T-cell (primary cell): ENCODE results near the gene FAM98B. TPM values are rescaled to one million over a fixed set of nuclear protein-coding genes. Genes with fewer than 3 reads are reported as not detected.

Experiments
- ATAC-seq, 4 experiments: fragments of 200-7000 bp in 3 of 4; fragments of 150-1000 bp in 1 of 4; cut with Tn5 transposase; replicated peaks in 1 of 4; 1 replicate in 3 of 4; 2 replicates in 1 of 4; pipeline ENCODE4 v1.10.0; 2021; ENCODE audit warnings: moderate library complexity in 3 of 4, mild to moderate bottlenecking in 2 of 4, moderate number of reproducible peaks in 1 of 4
- CTCF ChIA-PET, 2 donors: fragments of 300-600 bp; sonication (Branson Sonifier 250); formaldehyde crosslinking; loops; one replicate each; lab custom pipeline; 2022; ENCODE audit warnings: antibody characterized with exemption in 2 of 2; lab: Charles Lee
- POLR2A ChIA-PET, 2 donors: fragments of 300-600 bp; sonication (Branson Sonifier 250); formaldehyde crosslinking; loops; one replicate each; lab custom pipeline; 2022; ENCODE audit warnings: antibody characterized with exemption in 2 of 2; lab: Charles Lee
- DNase-seq, 35 experiments: peaks; one replicate each; pipeline versions ENCODE4 v3.0.0 to v3.0.0-alpha.2; 2013 to 2023
- H3K27ac ChIP-seq: one replicate; pipeline ENCODE4 v1.5.1; 2013; ENCODE audit warnings: low read length
- H3K27me3 ChIP-seq, 2 experiments: replicated peaks in 1 of 2; 1 replicate in 1 of 2; 2 replicates in 1 of 2; pipeline versions ENCODE4 v1.6.1 to v1.7.0; 2013; ENCODE audit warnings: low read length in 1 of 2, mixed read lengths in 1 of 2; ENCODE audit not compliant: control insufficient read depth in 2 of 2, insufficient read depth in 2 of 2; ENCODE audit errors: extremely low read depth in 1 of 2
- H3K36me3 ChIP-seq, 2 donors: 1 replicate in 1 of 2; 2 replicates in 1 of 2; pipeline versions ENCODE4 v1.6.1 to v1.7.0; 2013; ENCODE audit warnings: low read length in 1 of 2; ENCODE audit not compliant: control insufficient read depth in 2 of 2, insufficient read depth in 1 of 2; ENCODE audit errors: extremely low read depth in 1 of 2
- H3K4me1 ChIP-seq, 2 experiments: 1 replicate in 1 of 2; 2 replicates in 1 of 2; pipeline versions ENCODE4 v1.6.1 to v1.7.0; 2013; ENCODE audit warnings: low read length in 2 of 2, mixed read lengths in 1 of 2; ENCODE audit not compliant: insufficient read depth in 2 of 2, control insufficient read depth in 1 of 2; ENCODE audit errors: extremely low read depth in 1 of 2
- H3K4me3 ChIP-seq, 2 donors: 1 replicate in 1 of 2; 2 replicates in 1 of 2; pipeline versions ENCODE4 v1.5.1 to v1.7.0; 2013; ENCODE audit warnings: mild to moderate bottlenecking in 2 of 2, low read length in 1 of 2, moderate library complexity in 1 of 2; ENCODE audit not compliant: control insufficient read depth in 1 of 2; ENCODE audit errors: extremely low read depth in 1 of 2
- H3K9me3 ChIP-seq: 2 replicates; pipeline ENCODE4 v1.7.0; 2013
- H3K27ac Mint-ChIP-seq, 2 donors: one replicate each; pipeline ENCODE4 v1.8.0; 2020 to 2021; ENCODE audit warnings: mild to moderate bottlenecking in 2 of 2, mixed read lengths in 2 of 2
- H3K27me3 Mint-ChIP-seq, 2 donors: one replicate each; pipeline ENCODE4 v1.8.0; 2021 to 2022; ENCODE audit warnings: mixed read lengths in 2 of 2
- H3K36me3 Mint-ChIP-seq: one replicate; pipeline ENCODE4 v1.8.0; 2021; ENCODE audit warnings: mixed read lengths
- H3K4me1 Mint-ChIP-seq, 3 donors: one replicate each; pipeline ENCODE4 v1.8.0; 2020 to 2022; ENCODE audit warnings: mixed read lengths in 3 of 3, mild to moderate bottlenecking in 1 of 3
- H3K4me3 Mint-ChIP-seq, 3 donors: one replicate each; pipeline ENCODE4 v1.8.0; 2020 to 2022; ENCODE audit warnings: mild to moderate bottlenecking in 3 of 3, mixed read lengths in 3 of 3, moderate library complexity in 3 of 3
- H3K9me3 Mint-ChIP-seq, 3 donors: one replicate each; pipeline ENCODE4 v1.8.0; 2020 to 2022; ENCODE audit warnings: mixed read lengths in 3 of 3
- WGBS: methylation state at CpG from one replicate; pipeline ENCODE4 v1.1.5; 2013; ENCODE audit warnings: missing lambda C conversion rate; ENCODE audit not compliant: insufficient coverage; 5-methylcytosine and 5-hydroxymethylcytosine counted together
- total RNA-seq, 35 experiments: library from RNA in 6 of 35; stranded (reverse) in 6 of 35; fragments of 120-200 nt in 1 of 35; gene quantifications; one replicate each; pipeline versions ENCODE4 v1.2.1 to v1.2.4 and lab custom pipeline; 2013 to 2026

Gene FAM98B
- total RNA-seq, 5 donors from 2014 or later (not counting 1 experiment from before 2014, with no cell fraction given) = 15.1 to 24.4 (median 20.6) TPM

DNA sequence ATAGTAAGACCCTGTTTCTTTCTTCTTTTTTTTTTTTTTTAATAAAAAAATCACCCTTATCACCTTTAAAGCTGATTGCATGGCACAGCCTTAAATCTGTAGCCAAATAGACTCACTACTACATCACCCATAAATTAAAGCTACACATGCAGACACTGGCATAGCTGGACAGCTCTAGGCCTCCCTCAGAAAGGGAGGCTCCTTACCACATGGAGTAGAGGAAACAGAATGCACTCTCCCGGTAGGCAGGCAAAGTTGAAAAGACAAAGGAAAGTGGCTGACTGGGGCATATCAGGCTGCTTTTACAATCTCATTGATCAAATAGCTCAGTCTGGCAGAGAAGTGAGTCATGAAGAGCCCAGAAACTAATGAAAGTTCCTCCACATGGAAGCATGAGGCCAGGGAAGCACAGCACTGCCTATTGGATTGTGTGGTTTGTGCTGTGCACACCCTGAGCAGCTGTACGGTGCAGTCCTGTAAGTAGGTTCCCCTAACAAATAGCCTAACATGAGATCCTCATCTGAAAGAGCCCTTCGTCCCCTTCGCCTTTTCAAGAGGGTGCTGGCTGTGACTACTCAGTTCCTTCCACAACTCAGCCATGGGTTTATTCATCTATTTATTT, 32.7 kb upstream of the FAM98B start:
- DNase-seq = no peak
- Histone ChIP-seq H3K27me3 (peaks cover 0 to 16% of the 10 kb centered on the region in 2 experiments), H3K4me1 (no peaks in the 10 kb centered on the region), H3K27ac (no peak overlapping the region), H3K4me3 (no peak overlapping the region), H3K36me3 (no peaks in the 10 kb centered on the region), H3K9me3 (no peaks in the 10 kb centered on the region)
- no peak for ATAC-seq
- H3K4me1 Mint-ChIP-seq = no peaks in the 10 kb centered on the region
- H3K27ac Mint-ChIP-seq = no peak overlapping the region
- no peak overlapping the region for H3K4me3 Mint-ChIP-seq
- no peaks in the 10 kb centered on the region for H3K36me3 Mint-ChIP-seq
- H3K9me3 Mint-ChIP-seq = no peaks in the 10 kb centered on the region
- peaks cover 33 to 51% of the 10 kb centered on the region in 2 donors for H3K27me3 Mint-ChIP-seq
- POLR2A ChIA-PET = no interaction called here
- CTCF ChIA-PET = no interaction called here
- no CpG with 5 or more reads among the region's 4 CpGs for WGBS

GRCh38 chr15:38424101-38424552, 29.8 kb upstream of the FAM98B start:
- H3K4me3 ChIP-seq = no peak overlapping the region
- H3K4me3 Mint-ChIP-seq = no peak overlapping the region
- H3K36me3 Mint-ChIP-seq = no peaks in the 10 kb centered on the region
- ATAC-seq = no peak
- H3K27me3 Mint-ChIP-seq = peaks cover 14 to 28% of the 10 kb centered on the region in 2 donors
- no peak for DNase-seq
- H3K27me3 ChIP-seq = peaks cover 0 to 11% of the 10 kb centered on the region in 2 experiments
- H3K9me3 Mint-ChIP-seq = no peaks in the 10 kb centered on the region
- H3K27ac ChIP-seq = no peak overlapping the region
- no peaks in the 10 kb centered on the region for H3K9me3 ChIP-seq
- H3K4me1 Mint-ChIP-seq = no peaks in the 10 kb centered on the region
- no CpG with 5 or more reads among the region's 4 CpGs for WGBS
- H3K27ac Mint-ChIP-seq = no peak overlapping the region
- no peaks in the 10 kb centered on the region for H3K4me1 ChIP-seq
- CTCF ChIA-PET = no interaction called here
- no peaks in the 10 kb centered on the region for H3K36me3 ChIP-seq
- POLR2A ChIA-PET = interaction anchor here in 1 of 2 donors (0.6 kb wide), 1 partner anchor 235 kb away, joined by 9 read pairs; no protein-coding TSS in a partner anchor

DNA sequence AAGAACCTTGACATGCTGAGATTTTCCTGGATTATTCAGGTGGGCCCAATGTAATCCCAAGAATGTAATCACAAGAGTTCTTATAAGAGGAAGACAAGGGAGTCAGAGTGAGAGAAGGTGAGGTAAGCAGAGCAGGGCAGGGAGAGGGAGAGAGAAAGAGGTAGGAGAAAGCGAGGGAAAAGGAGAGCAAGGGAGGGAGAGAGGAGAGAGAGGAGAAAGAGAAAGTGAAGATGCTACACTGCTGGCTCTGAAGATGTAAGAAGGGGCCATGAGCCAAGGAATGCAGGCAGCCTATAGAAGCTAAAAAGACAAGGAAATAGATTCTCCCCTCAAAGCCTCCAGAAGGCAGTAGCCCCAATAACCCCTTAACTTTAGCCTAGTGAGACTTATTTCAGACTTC, 28.7 kb upstream of the FAM98B start:
- no peaks in the 10 kb centered on the region for H3K4me1 ChIP-seq
- POLR2A ChIA-PET = no interaction called here
- no CpG with 5 or more reads among the region's 1 CpG for WGBS
- H3K36me3 ChIP-seq = no peaks in the 10 kb centered on the region
- H3K4me3 Mint-ChIP-seq = no peak overlapping the region
- no peak overlapping the region for H3K27ac ChIP-seq
- no peaks in the 10 kb centered on the region for H3K36me3 Mint-ChIP-seq
- no peaks in the 10 kb centered on the region for H3K9me3 Mint-ChIP-seq
- H3K27me3 ChIP-seq = peaks cover 0 to 8% of the 10 kb centered on the region in 2 experiments
- no peak overlapping the region for H3K27ac Mint-ChIP-seq
- no peaks in the 10 kb centered on the region for H3K4me1 Mint-ChIP-seq
- H3K27me3 Mint-ChIP-seq = peaks cover 14 to 28% of the 10 kb centered on the region in 2 donors
- no peak for DNase-seq
- H3K4me3 ChIP-seq = no peak overlapping the region
- CTCF ChIA-PET = no interaction called here
- H3K9me3 ChIP-seq = no peaks in the 10 kb centered on the region
- ATAC-seq = no peak

DNA sequence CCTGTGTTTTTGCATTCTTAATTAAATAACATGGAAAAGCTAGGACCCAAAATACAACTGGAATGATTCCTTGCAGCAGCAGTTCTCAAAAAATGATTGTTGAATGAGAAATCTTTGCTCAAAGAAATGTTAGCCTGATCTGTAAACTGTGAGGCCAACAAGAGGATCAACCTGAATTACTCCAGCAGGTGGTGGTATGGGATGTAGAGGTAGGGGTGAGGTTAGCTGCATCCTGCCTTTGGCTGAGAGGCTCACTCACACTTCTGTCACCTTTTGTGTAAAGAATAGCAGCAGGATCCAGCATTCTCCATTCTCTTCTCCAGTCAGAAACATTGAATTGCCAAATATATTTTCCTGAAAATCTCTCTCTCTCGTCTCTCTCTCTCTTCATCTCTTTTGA, 26.5 kb upstream of the FAM98B start:
- H3K27me3 Mint-ChIP-seq = peaks cover 8 to 14% of the 10 kb centered on the region in 2 donors
- no peaks in the 10 kb centered on the region for H3K36me3 Mint-ChIP-seq
- no peak overlapping the region for H3K4me3 Mint-ChIP-seq
- CTCF ChIA-PET = no interaction called here
- POLR2A ChIA-PET = no interaction called here
- no peak overlapping the region for H3K4me3 ChIP-seq
- DNase-seq (no peak), ATAC-seq (no peak)
- no peaks in the 10 kb centered on the region for H3K4me1 Mint-ChIP-seq
- 69% methylated on average over 1 of the region's 1 CpG for WGBS
- no peak overlapping the region for H3K27ac Mint-ChIP-seq
- no peaks in the 10 kb centered on the region for H3K9me3 ChIP-seq
- H3K27me3 ChIP-seq = peaks cover 0 to 4% of the 10 kb centered on the region in 2 experiments
- H3K27ac ChIP-seq = no peak overlapping the region
- no peaks in the 10 kb centered on the region for H3K4me1 ChIP-seq
- H3K9me3 Mint-ChIP-seq = no peaks in the 10 kb centered on the region
- H3K36me3 ChIP-seq = no peaks in the 10 kb centered on the region

DNA sequence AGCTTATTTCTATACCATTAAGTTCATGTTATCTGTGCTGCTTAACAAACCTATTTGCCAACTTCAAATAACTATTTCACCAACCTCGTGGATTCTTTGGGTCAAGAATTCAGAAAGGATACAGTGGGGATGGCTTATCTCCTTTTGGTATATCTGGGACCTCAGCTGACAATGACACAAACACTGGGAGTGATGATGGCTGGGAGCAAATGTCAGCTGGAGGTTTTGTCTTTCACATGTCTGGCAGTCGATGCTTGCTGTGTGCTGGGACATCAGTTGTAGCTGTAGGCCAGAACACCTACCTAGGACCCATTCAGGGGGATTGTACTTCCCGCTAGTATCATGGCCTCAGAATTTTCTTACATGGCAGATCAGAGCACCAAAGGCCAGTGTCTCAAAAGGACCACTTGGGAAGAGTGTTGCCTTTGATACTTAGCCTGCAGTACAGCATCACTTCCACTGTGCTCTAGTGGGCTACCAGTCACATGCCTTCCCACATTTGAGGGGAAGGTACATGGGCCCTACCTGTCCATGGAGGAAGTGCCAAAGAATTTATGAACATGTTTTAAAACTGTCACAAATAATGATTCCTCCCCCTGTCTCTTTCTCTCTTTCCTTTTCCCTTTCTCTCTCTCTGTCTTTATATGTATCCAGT, 23.7 kb upstream of the FAM98B start:
- no peaks in the 10 kb centered on the region for H3K27me3 ChIP-seq
- H3K4me3 ChIP-seq = no peak overlapping the region
- ATAC-seq = no peak
- no peaks in the 10 kb centered on the region for H3K9me3 ChIP-seq
- Mint-ChIP-seq H3K27ac (no peak overlapping the region), H3K9me3 (no peaks in the 10 kb centered on the region), H3K4me3 (no peak overlapping the region), H3K4me1 (no peaks in the 10 kb centered on the region), H3K36me3 (no peaks in the 10 kb centered on the region), H3K27me3 (peaks cover 10 to 14% of the 10 kb centered on the region in 2 donors)
- ChIA-PET POLR2A (no interaction called here), CTCF (no interaction called here)
- DNase-seq = no peak
- H3K4me1 ChIP-seq = no peaks in the 10 kb centered on the region
- 95% methylated on average over 2 of the region's 3 CpGs for WGBS
- H3K27ac ChIP-seq = no peak overlapping the region
- no peaks in the 10 kb centered on the region for H3K36me3 ChIP-seq

GRCh38 chr15:38436993-38437392, 16.9 kb upstream of the FAM98B start:
- ATAC-seq = no peak
- POLR2A ChIA-PET = no interaction called here
- H3K4me3 Mint-ChIP-seq = no peak overlapping the region

More at GRCh38 chr15:38436993-38437392, 16.9 kb upstream of the FAM98B start:
- Histone ChIP-seq H3K36me3 (no peaks in the 10 kb centered on the region), H3K9me3 (peaks cover 3% of the 10 kb centered on the region), H3K27ac (no peak overlapping the region), H3K4me1 (peaks cover 0 to 5% of the 10 kb centered on the region in 2 experiments), H3K4me3 (no peak overlapping the region), H3K27me3 (peaks cover 0 to 2% of the 10 kb centered on the region in 2 experiments)
- no peak for DNase-seq
- CTCF ChIA-PET = no interaction called here
- Mint-ChIP-seq H3K36me3 (peaks cover 5% of the 10 kb centered on the region), H3K4me1 (peaks cover 5 to 9% (median 8%) of the 10 kb centered on the region in 3 donors), H3K27me3 (peaks cover 21 to 33% of the 10 kb centered on the region in 2 donors), H3K9me3 (peaks cover 0 to 10% (median 5%) of the 10 kb centered on the region in 3 donors), H3K27ac (no peak overlapping the region)
- WGBS = no CpG with 5 or more reads among the region's 1 CpG
